HG03469 (cell line): Measurements from ENCODE around the gene CDH2.

Experiments used
- ATAC-seq: cut with Tn5 transposase; IDR thresholded peaks from one replicate; pipeline ENCODE4 v1.9.1; 2021; ENCODE audit warnings: mild to moderate bottlenecking, moderate library complexity, moderate number of reproducible peaks; ENCODE audit not compliant: unreplicated experiment

The CDH2 gene

GRCh38 chr18:28045880-28046279 is 131.1 kb downstream of the CDH2 start:
- ATAC-seq = no peak

- ATAC-seq = no peak
Observed at GRCh38 chr18:28045176-28045810, 131.6 kb downstream of the CDH2 start.

- no peak for ATAC-seq
Observed at GRCh38 chr18:28044036-28044435, 132.9 kb downstream of the CDH2 start.

- ATAC-seq = no peak
Observed at GRCh38 chr18:28043631-28044030, 133.3 kb downstream of the CDH2 start.

- ATAC-seq = no peak
Observed at GRCh38 chr18:28041366-28041765, 135.6 kb downstream of the CDH2 start.

- no peak for ATAC-seq
Observed at GRCh38 chr18:28040716-28041115, 136.2 kb downstream of the CDH2 start.

- ATAC-seq = no peak
Observed at GRCh38 chr18:28040211-28040610, 136.7 kb downstream of the CDH2 start.

- ATAC-seq = no peak
Observed at GRCh38 chr18:28039691-28040090, 137.2 kb downstream of the CDH2 start.

- ATAC-seq = no peak
Observed at GRCh38 chr18:28039078-28039477, 137.9 kb downstream of the CDH2 start.

GRCh38 chr18:28036488-28036887 is 140.4 kb downstream of the CDH2 start:
- no peak for ATAC-seq

- no peak for ATAC-seq
Observed at GRCh38 chr18:28034567-28034966, 142.4 kb downstream of the CDH2 start.

GRCh38 chr18:28032177-28032576 is 144.8 kb downstream of the CDH2 start:
- no peak for ATAC-seq

GRCh38 chr18:28030458-28030857 is 146.5 kb downstream of the CDH2 start:
- ATAC-seq = no peak

- ATAC-seq = no peak
Observed at GRCh38 chr18:28027755-28028154, 149.2 kb downstream of the CDH2 start.

GRCh38 chr18:28019425-28020108 is 157.4 kb downstream of the CDH2 start:
- ATAC-seq = no peak

- ATAC-seq = no peak
Observed at GRCh38 chr18:28018351-28018750, 158.6 kb downstream of the CDH2 start.

- ATAC-seq = no peak
Observed at GRCh38 chr18:28015671-28016070, 161.3 kb downstream of the CDH2 start.

GRCh38 chr18:28013066-28013465 is 163.9 kb downstream of the CDH2 start:
- no peak for ATAC-seq

GRCh38 chr18:28012336-28012735 is 164.6 kb downstream of the CDH2 start:
- no peak for ATAC-seq

GRCh38 chr18:28009589-28009988 is 167.3 kb downstream of the CDH2 start:
- no peak for ATAC-seq

GRCh38 chr18:28007841-28008240 is 169.1 kb downstream of the CDH2 start:
- ATAC-seq = no peak

GRCh38 chr18:28005164-28005563 is 171.8 kb downstream of the CDH2 start:
- ATAC-seq = no peak

- no peak for ATAC-seq
Observed at GRCh38 chr18:28004606-28005005, 172.3 kb downstream of the CDH2 start.
